HG03159 (cell line): ENCODE measurements around the gene LRMDA.

ENCODE experiments used
- ATAC-seq: cut with Tn5 transposase; IDR thresholded peaks from one replicate; pipeline ENCODE4 v1.9.1; 2021; ENCODE audit warnings: mild to moderate bottlenecking, moderate library complexity; ENCODE audit not compliant: unreplicated experiment

The LRMDA gene

DNA sequence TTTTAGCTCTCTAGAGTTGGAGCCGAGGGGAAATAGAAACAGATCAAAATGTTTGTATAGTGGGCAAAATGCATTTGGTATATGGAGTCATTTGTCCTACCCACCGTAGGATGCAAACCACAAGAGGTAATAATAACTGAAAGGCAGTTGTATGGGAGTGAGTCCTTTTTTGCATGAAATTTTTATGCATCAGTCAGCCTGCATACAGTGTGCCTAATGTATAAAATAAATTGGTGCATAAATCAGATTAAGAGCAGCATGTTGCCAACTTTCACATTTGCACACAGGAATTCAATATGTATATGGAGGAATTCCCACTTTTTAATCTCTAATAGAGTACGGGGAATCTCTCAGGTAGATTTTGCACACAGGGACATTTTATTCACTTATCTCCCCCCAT lies 262.8 kb downstream of the LRMDA start:
- no peak for ATAC-seq

DNA sequence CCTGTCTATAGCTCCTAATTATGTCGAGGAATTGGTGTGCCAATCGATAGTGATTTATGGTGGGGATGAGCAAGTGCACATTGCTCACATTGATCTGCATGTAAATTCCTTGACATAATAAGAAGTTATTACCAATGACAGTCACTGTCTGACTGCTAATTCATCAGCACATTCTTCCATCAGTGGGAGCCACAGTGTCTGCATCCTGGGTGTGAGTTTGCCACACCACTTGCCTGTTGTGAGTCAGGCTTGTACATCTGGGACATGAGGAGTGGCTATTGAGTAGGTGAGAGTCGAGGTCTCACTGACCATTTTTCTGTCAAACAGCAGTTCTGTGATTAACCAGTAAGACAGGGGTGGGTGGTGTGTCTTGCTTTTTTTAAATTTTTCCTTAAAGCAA lies 263.4 kb downstream of the LRMDA start:
- ATAC-seq, result no peak

DNA sequence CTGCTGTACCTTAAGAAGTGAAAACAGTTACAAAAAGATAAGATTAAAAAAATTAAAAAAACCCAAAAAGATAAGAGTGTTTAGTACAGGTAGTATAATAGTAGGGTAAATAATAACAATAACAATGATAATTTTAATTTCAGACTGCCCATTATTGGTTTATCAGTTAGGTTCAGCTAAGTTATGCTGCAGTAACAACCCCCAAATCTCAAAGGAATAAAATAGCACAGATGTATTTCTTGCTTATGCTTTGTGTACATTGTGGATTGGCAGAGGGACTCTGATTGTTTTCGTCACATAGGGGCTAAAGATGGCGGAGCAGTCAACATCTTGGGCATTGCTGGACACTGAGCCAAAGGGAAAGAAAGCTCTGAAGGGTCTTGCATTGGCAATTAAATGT lies 264.6 kb downstream of the LRMDA start:
- ATAC-seq, result no peak

DNA sequence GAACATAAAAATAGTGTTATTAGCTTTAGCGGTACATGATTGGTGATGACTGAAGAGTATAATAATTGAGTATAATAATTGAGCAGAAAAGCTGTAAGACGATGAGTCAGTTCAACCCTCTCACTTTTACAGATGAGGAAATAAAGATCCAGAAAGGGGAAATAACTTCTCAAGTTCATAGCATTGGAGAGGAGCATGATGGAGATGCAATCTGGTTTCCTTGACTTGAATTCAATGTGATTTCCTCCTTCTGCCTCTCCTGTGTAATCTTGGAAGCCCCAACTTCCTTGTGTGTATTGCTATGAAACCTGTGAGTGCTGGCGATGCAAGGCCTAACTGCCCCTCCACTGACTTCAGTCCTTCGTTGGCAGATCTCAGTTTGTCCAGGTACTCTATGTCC lies 265.1 kb downstream of the LRMDA start:
- no peak for ATAC-seq

DNA sequence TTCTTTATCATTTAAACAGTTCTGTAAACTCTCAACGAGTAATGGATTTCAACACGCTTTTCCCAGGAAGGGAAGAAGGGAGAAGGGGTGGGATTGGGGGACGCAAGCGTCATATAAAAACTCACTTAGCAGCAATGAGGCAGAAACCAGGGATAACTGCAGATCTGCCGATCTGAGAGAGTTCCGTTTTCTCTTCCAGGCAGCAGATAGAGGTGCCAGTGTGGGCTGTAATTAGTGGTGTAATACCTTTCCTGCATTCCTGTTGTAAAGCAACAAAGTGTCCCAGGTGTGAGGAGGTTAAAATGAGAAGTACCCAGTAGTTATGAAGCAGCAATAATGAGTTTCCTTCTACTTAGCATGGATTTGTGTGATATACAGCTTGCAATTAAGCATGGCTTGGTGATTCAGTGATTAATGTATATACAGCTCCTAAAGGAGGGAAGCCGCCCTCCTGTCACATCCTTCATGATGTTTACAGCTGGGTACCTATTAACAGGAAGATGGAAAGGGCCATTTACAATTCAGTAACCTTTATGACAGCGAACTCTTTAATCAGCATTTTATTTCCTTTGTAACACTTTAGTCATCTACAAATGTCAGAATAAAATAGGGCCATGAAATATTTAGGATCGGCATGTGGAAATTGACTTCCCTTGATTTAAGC lies 271.9 kb downstream of the LRMDA start:
- no peak for ATAC-seq

DNA sequence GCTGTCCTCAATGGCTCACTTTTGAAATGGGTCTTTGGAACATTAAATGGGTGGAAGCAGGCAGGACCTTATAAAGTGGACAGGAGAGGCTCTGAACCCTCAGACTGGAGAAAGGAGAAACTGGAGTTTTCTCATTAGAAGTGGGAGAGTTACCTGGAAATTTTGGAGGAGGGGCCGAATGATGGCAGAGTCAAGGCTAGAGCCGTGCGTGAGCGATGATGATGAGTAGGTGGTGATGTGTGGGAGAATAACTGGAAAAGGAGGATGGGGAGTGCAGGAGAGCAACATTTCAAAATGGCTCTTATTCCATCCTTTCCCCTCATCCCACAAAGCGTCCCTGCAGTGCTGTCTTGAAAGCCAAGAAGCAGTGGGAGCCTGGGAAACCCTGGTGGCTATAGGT lies 274.0 kb downstream of the LRMDA start:
- ATAC-seq, result no peak

DNA sequence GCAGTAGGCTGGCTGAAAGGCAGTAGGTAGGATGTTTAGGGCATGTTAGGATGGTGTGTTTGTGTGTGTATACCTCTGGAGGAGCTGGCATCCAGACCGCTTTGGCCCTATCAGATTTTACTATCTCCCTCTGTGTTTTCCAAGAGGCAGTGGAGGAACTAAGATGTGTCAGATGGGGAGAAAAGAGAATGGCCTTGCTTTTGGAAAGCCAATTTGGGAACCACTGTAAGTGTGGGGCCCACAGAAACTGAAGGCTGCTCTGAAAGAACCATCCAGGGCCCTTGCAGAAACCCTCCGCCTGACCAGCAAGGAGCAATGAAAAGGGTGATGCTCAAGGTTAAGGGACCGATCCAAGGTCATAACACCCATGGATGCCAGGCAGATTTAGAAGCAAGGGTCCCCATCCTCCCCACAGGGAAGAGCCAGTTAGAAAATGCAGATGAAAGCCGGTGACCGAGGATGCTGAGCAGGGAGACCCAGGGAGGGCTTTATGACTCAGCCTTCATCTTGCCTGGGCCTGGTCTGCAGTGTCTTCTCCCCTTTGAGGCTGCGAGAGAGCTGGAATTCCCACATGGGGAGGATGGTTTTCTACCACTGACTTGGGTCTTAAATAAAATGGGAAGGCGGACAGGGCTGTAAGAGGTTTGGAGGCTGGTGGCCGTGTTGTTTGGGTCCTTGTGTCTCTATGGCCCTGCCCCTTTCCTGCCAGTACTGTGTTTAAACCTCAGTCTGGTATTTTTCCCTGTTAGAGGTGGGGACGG lies 275.8 kb downstream of the LRMDA start:
- ATAC-seq, result no peak

DNA sequence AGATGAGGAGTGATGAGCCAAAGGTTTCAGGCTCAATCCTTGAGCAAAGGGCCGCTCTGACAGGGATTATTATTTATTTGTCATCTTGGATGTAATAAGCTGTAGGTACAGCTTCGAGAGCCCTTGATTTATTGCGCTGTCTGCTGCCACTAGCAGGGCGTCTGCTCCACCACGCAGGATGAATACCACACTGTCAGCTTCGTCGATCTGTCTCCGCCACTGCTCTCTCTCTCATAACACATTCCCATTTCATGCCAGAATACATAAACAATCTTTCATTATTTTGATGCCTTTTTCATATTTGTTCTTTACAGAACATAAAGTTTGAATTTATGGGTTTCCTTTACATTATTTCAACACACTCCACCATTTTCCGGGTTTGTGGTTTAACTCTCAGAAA lies 276.6 kb downstream of the LRMDA start:
- ATAC-seq, result no peak

DNA sequence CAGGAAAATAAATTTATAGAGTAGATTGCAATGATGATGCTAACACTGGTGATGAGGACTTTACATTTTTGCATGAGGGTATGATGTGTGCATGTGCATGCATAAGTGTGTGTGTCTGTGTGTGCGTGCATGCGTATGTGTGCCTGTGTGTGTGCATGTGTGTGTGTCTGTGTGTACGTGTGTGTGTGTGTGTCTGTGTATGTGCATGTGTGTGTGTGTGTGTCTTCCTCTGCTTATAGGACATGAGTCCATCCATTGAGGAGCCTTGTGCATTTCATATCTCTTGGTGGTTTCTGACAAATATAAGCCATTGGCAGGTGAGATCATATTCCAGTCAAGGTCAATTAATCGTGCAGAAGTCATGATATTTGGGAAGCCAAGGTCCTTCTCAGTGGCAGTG lies 277.8 kb downstream of the LRMDA start:
- no peak for ATAC-seq

DNA sequence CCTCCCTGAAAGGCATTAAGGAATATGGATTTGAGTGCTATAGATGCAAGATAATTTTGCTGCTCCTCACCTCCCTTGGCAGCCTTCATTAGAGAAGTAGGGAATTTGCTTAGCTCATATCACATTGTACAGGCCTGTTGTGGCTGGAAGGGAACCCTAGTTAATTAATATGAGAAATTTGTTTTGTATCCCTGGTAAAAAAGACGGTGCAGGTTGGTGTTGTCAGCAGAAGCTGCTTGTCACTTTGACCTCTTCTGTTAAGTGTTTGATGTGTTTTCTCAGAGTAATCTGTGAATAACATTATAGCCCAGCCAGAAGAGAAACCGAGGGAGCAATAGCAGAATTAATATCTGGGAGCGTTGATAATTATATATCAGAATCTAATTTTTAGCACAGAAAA lies 278.4 kb downstream of the LRMDA start:
- no peak for ATAC-seq

DNA sequence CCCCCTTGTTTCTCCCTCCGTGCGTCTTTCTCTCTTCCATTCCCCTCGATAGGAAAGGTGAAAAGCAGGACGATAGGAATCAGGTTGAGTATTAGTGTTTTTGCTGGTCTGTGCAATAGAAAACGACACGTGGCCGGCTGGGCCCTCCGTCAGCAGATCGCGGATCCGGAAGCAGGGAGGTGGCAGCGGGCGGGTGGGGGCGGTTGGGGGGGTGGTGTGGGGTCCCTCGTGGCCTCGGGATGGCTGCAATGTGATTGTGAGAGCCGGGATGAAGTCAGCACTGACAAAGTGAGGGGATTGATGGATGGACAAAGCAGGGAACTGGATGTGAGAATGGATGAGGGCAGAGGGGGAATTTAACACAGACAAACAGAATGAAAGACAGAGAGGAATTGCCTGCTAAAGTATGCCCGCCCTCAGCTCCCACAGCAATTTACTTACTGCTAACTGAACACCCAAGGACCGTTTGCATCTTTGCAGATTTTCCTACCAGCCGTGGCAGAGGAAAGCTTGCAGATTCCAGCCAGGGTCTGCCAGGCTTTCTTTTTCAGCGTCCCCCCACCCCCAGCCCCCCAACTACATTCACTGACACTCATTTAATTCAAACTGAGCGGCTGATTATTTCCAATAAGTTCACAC lies 280.9 kb downstream of the LRMDA start:
- no peak for ATAC-seq

DNA sequence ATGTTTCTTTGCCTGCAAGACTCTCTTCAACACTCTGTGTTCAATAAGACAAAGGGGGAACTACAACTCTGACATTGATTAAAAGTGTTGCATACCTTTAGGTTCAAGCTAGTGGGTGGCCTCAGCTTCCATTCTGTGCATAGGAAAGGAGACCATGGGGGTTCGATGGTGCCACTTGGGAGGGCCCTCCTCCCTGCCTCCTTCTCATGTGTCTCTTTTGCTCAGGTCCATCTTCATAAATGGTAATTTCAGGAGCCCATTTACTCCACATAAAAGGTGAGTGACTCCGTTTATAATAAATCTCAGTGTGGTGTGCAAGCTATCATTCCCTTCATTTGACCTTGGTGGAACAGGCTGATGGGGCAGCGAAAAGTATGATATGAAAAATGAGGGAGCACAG lies 285.1 kb downstream of the LRMDA start:
- ATAC-seq, result no peak

DNA sequence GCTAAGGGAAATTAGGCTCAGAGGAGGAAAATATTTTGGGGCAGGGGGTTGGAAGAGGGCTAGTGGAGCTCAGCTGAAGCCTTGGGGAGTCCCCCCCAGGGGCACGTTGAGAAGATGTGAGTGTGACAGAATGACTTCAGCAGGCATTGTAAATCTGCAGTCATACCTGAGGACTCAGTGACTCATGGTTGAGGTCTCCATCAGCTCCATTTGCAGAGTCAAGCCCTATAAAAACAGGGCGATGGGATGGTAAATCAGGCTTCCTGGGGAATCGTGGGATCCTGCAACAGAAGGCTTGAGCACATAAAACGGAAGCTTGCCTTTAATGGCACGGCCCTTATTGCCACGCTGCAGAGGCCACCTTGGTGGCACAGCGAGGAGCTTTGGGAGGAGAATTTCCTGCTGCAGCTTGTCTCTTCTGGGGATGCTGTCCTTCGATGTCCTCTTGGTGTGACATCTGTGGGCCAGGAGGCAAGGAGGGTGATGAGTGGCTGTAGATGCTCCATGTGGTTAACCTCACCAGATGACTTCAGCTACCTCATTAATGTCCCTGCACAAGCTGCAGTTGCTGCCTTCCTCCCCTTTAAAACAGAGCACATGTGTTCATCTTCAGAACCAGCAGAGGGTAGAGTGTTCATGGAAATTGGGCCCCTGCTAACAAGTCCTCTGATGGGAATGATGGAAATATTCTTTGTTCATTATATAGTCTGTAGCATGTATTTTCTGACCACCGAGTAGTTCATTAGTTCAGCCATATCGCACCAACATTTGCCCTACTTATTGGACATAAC lies 285.9 kb downstream of the LRMDA start:
- ATAC-seq, result no peak

DNA sequence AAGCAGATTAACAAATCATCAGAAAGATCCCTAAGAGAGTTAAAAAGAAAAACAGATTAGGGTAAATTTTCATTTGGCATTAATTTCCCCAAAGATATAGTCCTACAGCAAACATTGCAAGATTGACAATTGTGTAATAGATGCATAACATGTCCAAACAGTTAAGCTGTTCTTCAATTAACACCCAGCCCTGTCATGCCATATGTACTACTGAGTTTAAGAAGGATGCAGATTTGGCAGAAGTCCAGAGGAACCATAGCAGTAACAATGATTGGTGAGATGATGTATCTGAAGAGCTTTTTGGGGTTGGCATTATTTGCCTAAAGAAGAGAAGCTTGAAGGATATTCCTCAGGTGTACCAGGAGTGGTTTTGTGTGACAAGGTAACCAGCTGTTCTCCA lies 287.6 kb downstream of the LRMDA start:
- ATAC-seq, result no peak

DNA sequence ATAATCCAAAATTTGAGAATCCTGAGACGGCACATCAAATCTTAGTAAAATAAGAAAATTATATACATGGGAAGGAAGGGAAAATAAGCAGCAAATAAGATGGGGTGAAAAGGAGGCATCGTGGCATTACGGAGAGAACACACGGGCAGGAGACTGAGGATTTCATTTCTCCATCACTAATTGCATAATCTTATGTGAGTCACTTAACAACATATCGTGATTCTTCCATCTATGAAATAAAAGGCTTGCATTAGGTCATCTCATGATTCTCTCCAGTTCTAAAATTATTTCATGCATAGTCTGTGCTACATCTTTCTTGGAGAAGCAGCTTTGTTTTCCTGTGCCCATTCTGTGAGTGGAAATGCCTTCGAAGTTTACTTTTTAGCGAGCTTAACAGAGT lies 288.7 kb downstream of the LRMDA start:
- no peak for ATAC-seq

DNA sequence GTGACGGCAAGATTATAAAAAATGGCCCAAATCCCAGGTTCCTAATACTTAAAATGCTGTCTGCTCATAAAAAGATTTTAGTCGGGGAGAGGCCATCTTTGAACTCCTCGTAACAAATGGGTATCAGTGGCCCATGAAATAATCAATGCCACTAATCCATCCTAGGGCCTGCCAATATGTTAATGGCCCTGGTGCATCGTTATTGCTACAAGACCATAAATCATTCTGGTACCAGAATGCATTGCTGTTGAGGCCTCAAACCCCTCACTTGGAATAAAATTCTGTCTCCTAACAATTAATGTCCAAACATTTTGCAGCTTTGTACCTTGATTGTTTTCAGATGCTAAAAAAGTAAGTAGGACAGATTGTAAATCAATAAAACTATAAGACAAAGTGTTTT lies 290.6 kb downstream of the LRMDA start:
- no peak for ATAC-seq

DNA sequence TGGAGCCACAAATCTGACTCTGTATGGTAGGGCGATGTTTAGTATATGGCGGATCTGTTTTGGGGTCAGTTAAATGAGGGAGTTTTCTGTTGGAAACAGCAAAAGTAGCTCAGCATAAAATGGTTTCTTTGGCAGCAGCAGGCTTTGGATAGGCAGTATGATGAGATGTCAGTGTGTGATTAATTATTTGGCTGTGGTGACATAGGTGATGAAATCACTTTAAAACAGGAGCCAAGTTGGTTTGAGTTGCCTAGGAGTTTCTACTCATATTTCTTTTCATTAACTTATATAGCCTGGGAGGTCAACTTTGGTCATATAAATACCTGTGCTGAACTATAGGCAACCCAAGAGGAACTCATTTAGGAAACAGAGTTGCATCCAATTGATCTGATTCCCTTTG lies 291.2 kb downstream of the LRMDA start:
- ATAC-seq, result no peak

DNA sequence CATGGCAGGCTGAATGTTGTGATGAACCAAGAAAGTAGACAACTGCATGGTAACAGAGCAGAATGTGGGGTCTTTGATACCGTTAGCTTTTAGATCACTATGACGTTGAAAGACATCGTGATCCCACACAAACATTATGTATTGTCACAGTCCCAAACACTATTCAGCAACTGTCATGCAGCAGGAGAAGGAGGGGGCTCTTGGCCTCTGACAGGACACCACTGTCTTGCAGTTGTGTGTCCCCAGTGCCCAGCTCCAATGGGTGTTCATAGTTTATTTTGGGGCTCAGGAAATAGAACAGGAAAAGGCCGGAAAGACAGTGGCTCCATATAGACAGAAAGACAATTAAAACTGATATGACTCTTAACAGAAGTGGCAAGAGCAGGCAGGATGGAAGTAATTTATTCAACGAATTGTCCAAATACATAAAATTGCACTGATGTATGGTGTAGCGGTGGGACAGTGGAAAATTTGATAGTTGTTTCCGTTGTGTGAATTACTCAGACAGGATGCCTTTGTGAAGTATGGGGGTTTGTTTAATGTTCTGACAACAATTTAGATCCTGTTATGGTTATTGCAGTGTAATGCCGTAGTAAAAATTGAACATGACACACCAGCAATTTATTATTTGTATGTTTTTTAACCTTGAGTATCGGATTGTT lies 292.0 kb downstream of the LRMDA start:
- ATAC-seq, result no peak

DNA sequence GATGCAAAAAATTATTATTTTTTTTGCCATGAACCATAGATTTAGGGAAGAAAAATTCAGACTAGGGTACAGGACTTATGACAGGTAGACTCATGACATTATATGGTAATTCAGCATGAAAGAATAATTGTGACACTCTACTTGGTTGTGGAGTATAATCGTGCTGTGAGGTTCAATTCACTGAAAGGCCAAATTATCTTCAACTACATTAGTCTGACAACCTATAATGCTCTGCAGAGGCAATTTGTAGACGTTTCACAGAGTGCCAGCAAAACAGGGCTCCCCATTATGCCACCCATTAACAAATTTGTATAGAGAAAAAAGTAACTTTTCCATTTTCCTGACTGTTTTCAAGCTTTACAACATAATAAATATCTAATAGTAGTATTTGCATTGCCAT lies 292.6 kb downstream of the LRMDA start:
- no peak for ATAC-seq

DNA sequence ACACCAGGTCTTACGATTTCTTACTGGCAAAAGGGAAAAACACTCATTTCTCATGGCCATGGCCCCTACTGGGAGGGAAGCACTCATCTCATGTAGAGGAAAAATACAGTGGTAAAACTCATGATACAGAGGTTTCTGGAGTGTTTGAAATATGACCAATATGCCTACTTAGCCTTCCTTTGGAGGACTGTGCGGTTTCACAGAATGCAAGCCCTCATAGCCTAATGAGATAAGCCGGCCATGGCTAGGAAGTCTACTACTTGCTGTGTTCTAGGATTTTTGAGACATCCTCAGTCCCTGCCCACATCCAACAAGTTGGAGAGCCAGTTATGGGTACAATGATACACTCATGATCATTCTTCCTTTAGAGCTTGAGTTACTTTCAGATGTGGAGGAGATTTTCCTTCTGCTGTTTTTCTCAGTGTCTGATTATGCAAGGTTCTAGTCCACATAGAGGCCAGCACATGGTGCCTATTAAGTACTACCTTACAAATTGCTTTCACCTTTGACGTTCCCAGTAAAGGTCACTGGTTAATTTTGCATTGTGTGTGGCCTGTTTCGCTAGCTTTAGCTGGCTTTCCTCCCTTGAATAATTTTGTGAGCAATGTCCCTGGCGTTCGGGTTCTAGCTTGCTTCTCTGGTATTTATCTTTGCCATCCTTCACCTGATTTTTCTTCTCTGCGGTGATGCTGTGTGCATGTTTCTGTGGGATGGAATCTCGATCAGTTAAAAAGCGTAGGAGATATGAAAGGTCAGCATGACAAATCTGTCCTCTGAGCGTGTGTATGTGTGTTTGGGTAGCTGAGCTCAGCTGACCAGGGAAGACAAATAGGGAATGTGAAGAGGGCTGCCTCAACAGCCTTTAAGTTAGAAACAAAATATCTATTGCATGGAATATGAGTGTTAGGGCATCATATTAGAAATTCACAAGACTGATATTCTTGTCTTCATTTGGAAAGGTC lies 295.4 kb downstream of the LRMDA start:
- no peak for ATAC-seq
